GM23248 (cell line): ENCODE data around the gene CES2. TPM values are rescaled to one million over a fixed set of nuclear protein-coding genes. Genes with fewer than 3 reads are reported as not detected.

Source experiments
- DNase-seq: peaks from one replicate; pipeline ENCODE4 v3.0.0-alpha.2; 2015
- H2AFZ ChIP-seq: fragments of 200-600 bp; sonication (generic); 2 replicates; pipeline ENCODE4 v1.6.1; 2016; ENCODE audit warnings: antibody characterized with exemption
- H3F3A ChIP-seq: fragments of 200-600 bp; sonication (generic); 2 replicates; pipeline ENCODE4 v1.6.1; 2016; ENCODE audit warnings: mild to moderate bottlenecking, antibody characterized with exemption, mixed run types; ENCODE audit not compliant: insufficient read depth
- H3K27ac ChIP-seq: fragments of 200-600 bp; sonication (generic); 2 replicates; pipeline ENCODE4 v1.5.1; 2016; ENCODE audit warnings: mild to moderate bottlenecking
- H3K27me3 ChIP-seq: fragments of 200-600 bp; sonication (generic); replicated peaks from 2 replicates; pipeline ENCODE4 v1.6.1; 2016; ENCODE audit warnings: mild to moderate bottlenecking; ENCODE audit not compliant: insufficient read depth
- H3K36me3 ChIP-seq: fragments of 200-600 bp; sonication (generic); 2 replicates; pipeline ENCODE4 v1.6.1; 2016; ENCODE audit warnings: low read depth, mild to moderate bottlenecking
- H3K4me1 ChIP-seq: fragments of 200-600 bp; sonication (generic); 2 replicates; pipeline ENCODE4 v1.6.1; 2016; ENCODE audit warnings: mild to moderate bottlenecking; ENCODE audit not compliant: insufficient read depth
- H3K4me2 ChIP-seq: fragments of 200-600 bp; sonication (generic); one replicate; pipeline ENCODE4 v1.6.1; 2016; ENCODE audit warnings: mild to moderate bottlenecking; ENCODE audit not compliant: unreplicated experiment
- H3K4me3 ChIP-seq: fragments of 200-600 bp; sonication (generic); 2 replicates; pipeline ENCODE4 v1.5.1; 2016; ENCODE audit warnings: mild to moderate bottlenecking
- H3K79me2 ChIP-seq: fragments of 200-600 bp; sonication (generic); 2 replicates; pipeline ENCODE4 v1.6.1; 2016; ENCODE audit warnings: mild to moderate bottlenecking; ENCODE audit not compliant: insufficient read depth
- H3K9ac ChIP-seq: fragments of 200-600 bp; sonication (generic); 2 replicates; pipeline ENCODE4 v1.6.1; 2016; ENCODE audit warnings: mild to moderate bottlenecking
- H3K9me2 ChIP-seq: fragments of 200-600 bp; sonication (generic); 2 replicates; pipeline ENCODE4 v1.6.1; 2016; ENCODE audit warnings: mixed run types, mild to moderate bottlenecking, moderate library complexity; ENCODE audit not compliant: insufficient read depth
- H3K9me3 ChIP-seq: fragments of 200-600 bp; sonication (generic); one replicate; pipeline ENCODE4 v1.6.1; 2017; ENCODE audit warnings: low read depth
- H4K20me1 ChIP-seq: fragments of 200-600 bp; sonication (generic); 2 replicates; pipeline ENCODE4 v1.6.0; 2016; ENCODE audit not compliant: insufficient read depth
- EZH2 ChIP-seq: fragments of 200-600 bp; sonication (generic); IDR thresholded peaks from 2 replicates; pipeline ENCODE4 v1.6.1; 2018; ENCODE audit warnings: antibody characterized with exemption, mild to moderate bottlenecking; ENCODE audit not compliant: insufficient read depth, poor library complexity, severe bottlenecking
- EZH2phosphoT487 ChIP-seq: fragments of 200-600 bp; sonication (generic); IDR thresholded peaks from 2 replicates; pipeline ENCODE4 v1.6.1; 2018; ENCODE audit warnings: antibody characterized with exemption, moderate library complexity, mild to moderate bottlenecking, low read depth; ENCODE audit not compliant: insufficient read depth
- WGBS, 2 experiments: methylation state at CpG; one replicate each; pipeline ENCODE4 v1.1.6; 2015 to 2017; ENCODE audit warnings: low lambda C conversion rate in 2 of 2, low coverage in 1 of 2; ENCODE audit errors: missing lambda C conversion rate in 2 of 2; 5-methylcytosine and 5-hydroxymethylcytosine counted together
- in situ Hi-C: fragments of 300-500 bp; cut with MboI; formaldehyde crosslinking; loops from 2 replicates; pipeline ENCODE4 v1.15.0; 2020
- polyA plus RNA-seq: library from polyadenylated mRNA; unstranded; fragments of >200 nt; fragmentation: Nextera tagmentation; extraction: Ambion mirVana; gene quantifications from 2 replicates; pipeline ENCODE4 v1.2.1, GENCODE V29; 2016
- total RNA-seq: library from RNA; depleted of rRNA; stranded (reverse); fragments of >200 nt; shearing (Covaris generic); gene quantifications from 2 replicates; pipeline ENCODE4 v1.2.3, GENCODE V29; 2014

Gene CES2
- total and polyA plus RNA-seq, 2 experiments from 2014 or later: 32.3 to 37.6 TPM

GRCh38 chr16:66911112-66911511 lies 24.2 kb upstream of the CES2 start:
- Histone ChIP-seq H3K79me2 (no peaks in the 10 kb centered on the region), H3K4me1 (no peaks in the 10 kb centered on the region), H3K9ac (no peak overlapping the region), H3K9me2 (no peaks in the 10 kb centered on the region), H4K20me1 (no peaks in the 10 kb centered on the region), H3K27ac (no peak overlapping the region), H3K9me3 (no peaks in the 10 kb centered on the region), H2AFZ (no peak overlapping the region), H3K4me2 (no peak overlapping the region), H3K4me3 (no peak overlapping the region), H3K36me3 (no peaks in the 10 kb centered on the region), H3F3A (no peaks in the 10 kb centered on the region), H3K27me3 (peaks cover 5% of the 10 kb centered on the region; the same call in 1 of the 2 replicates)
- in situ Hi-C loops: no loop called here
- WGBS, 2 experiments: 75% methylated on average over 5 of the region's 5 CpGs
- DNase-seq: peak; percentile 43
- no peak for TF ChIP-seq EZH2
- no peak for TF ChIP-seq EZH2phosphoT487

- no peak overlapping the region for H3K9ac ChIP-seq
- no peak for DNase-seq
- in situ Hi-C loops: no loop called here
- H4K20me1 ChIP-seq: no peaks in the 10 kb centered on the region
- no peaks in the 10 kb centered on the region for H3K4me1 ChIP-seq
- H3K4me3 ChIP-seq: no peak overlapping the region
- H3F3A ChIP-seq: no peaks in the 10 kb centered on the region
- no peaks in the 10 kb centered on the region for H3K36me3 ChIP-seq
- no peaks in the 10 kb centered on the region for H3K79me2 ChIP-seq
- WGBS, 2 experiments: 88 to 92% methylated on average over 8 of the region's 8 CpGs
- TF ChIP-seq EZH2 (no peak), EZH2phosphoT487 (no peak)
- H3K27me3 ChIP-seq: peaks cover 5% of the 10 kb centered on the region; the same call in 1 of the 2 replicates
- H3K4me2 ChIP-seq: no peak overlapping the region
- no peak overlapping the region for H3K27ac ChIP-seq
- no peaks in the 10 kb centered on the region for H3K9me2 ChIP-seq
- H3K9me3 ChIP-seq: no peaks in the 10 kb centered on the region
- H2AFZ ChIP-seq: no peak overlapping the region
These were observed 23.5 kb upstream of the CES2 start for GRCh38 chr16:66911801-66912200.

GRCh38 chr16:66913081-66913480 lies 22.2 kb upstream of the CES2 start:
- Histone ChIP-seq H3K27me3 (peaks cover 5% of the 10 kb centered on the region; the same call in 1 of the 2 replicates), H3K79me2 (no peaks in the 10 kb centered on the region), H3K27ac (no peak overlapping the region), H3F3A (no peaks in the 10 kb centered on the region), H3K36me3 (no peaks in the 10 kb centered on the region), H3K4me3 (no peak overlapping the region), H4K20me1 (no peaks in the 10 kb centered on the region), H3K4me2 (no peak overlapping the region), H2AFZ (no peak overlapping the region), H3K9me3 (no peaks in the 10 kb centered on the region), H3K9ac (no peak overlapping the region), H3K4me1 (no peaks in the 10 kb centered on the region), H3K9me2 (no peaks in the 10 kb centered on the region)
- 23 to 28% methylated on average over 10 of the region's 10 CpGs for WGBS, 2 experiments
- TF ChIP-seq EZH2: no peak
- no peak for TF ChIP-seq EZH2phosphoT487
- in situ Hi-C loops: no loop called here
- DNase-seq: no peak

GRCh38 chr16:66913711-66914110 lies 21.6 kb upstream of the CES2 start:
- Histone ChIP-seq H2AFZ (no peak overlapping the region), H3K36me3 (no peaks in the 10 kb centered on the region), H3K4me3 (no peak overlapping the region), H3K79me2 (no peaks in the 10 kb centered on the region), H4K20me1 (no peaks in the 10 kb centered on the region), H3K4me1 (no peaks in the 10 kb centered on the region), H3K9me2 (no peaks in the 10 kb centered on the region), H3K27ac (no peak overlapping the region), H3K27me3 (peaks cover 5% of the 10 kb centered on the region; the same call in 1 of the 2 replicates), H3K9me3 (no peaks in the 10 kb centered on the region), H3K9ac (no peak overlapping the region), H3F3A (no peaks in the 10 kb centered on the region), H3K4me2 (no peak overlapping the region)
- 56 to 57% methylated on average over 4 of the region's 4 CpGs for whole genome bisulfite sequencing, 2 experiments
- TF ChIP-seq EZH2phosphoT487 (no peak), EZH2 (no peak)
- DNase-seq: no peak
- in situ Hi-C loops: no loop called here

- Histone ChIP-seq H3K9me3 (no peaks in the 10 kb centered on the region), H3K4me1 (no peaks in the 10 kb centered on the region), H4K20me1 (no peaks in the 10 kb centered on the region), H3K27me3 (peaks cover 13% of the 10 kb centered on the region), H3K9me2 (no peaks in the 10 kb centered on the region), H3F3A (no peaks in the 10 kb centered on the region), H3K36me3 (no peaks in the 10 kb centered on the region), H3K27ac (no peak overlapping the region), H3K79me2 (no peaks in the 10 kb centered on the region), H3K4me3 (no peak overlapping the region), H2AFZ (no peak overlapping the region), H3K4me2 (no peak overlapping the region), H3K9ac (no peak overlapping the region)
- TF ChIP-seq EZH2 (no peak), EZH2phosphoT487 (no peak)
- no peak for DNase-seq
- 80 to 87% methylated on average over 7 of the region's 7 CpGs for WGBS, 2 experiments
- in situ Hi-C loops: no loop called here
These were observed 20.8 kb upstream of the CES2 start for GRCh38 chr16:66914541-66914940.
